CMK (cell line): ENCODE measurements around the gene DNAAF8.

Source experiments
- DNase-seq: peaks from one replicate; pipeline ENCODE4 v3.0.0-alpha.2; 2010; ENCODE audit warnings: low read depth

The DNAAF8 gene

GRCh38 chr16:4734063-4734729 is at the start of gene DNAAF8, which contains the start of gene ANKS3:
TSS of gene DNAAF8 (plus strand) at chr16:4734537. CDS start at chr16:4736515, 1,978 bp downstream.
TSS of gene ANKS3 (minus strand) at chr16:4734271. CDS start at chr16:4730149, 4,122 bp downstream.
- peak; percentile 80 for DNase-seq

GRCh38 chr16:4684763-4685162 is 49.6 kb upstream of the DNAAF8 start:
- DNase-seq = no peak

GRCh38 chr16:4685292-4685691 is 49.0 kb upstream of the DNAAF8 start:
- DNase-seq = no peak

GRCh38 chr16:4685776-4686496 is 48.4 kb upstream of the DNAAF8 start:
- DNase-seq = no peak

DNA sequence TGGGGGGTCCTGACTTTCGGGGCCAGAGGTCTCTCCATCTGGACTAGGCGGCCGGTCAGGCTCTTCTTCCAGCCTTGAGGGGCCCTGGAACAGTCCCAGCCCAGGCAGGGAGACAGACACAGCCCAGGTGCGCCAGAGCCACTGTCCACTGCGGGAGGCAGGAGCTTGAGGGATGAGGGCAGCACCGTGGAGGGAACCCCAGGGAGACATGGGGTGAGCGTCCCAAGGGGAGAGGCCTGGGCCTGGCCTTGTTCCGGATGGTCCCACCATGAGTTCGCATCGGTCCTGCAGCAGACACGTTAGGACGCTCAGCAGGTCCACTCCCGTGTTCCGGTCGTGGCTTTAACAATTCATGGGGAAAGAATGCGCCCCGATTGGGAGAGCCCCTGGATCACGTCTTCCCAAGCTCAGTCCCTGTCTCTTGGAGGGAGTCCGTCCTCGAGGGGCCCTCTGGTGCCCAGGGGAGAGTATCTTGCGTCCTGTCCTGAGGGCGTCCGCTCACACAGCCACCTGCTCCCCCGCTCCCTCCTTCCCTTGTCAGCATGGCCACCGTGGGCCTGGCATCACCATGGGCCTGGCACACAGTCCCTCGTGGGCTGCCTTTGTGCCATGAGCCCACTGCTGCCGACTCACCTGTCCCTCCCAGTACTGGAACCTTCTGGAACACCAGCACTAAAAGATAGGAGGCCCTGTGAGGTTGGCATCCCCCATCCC is 47.7 kb upstream of the DNAAF8 start:
- DNase-seq = no peak

- DNase-seq = no peak
Observed at GRCh38 chr16:4687416-4687815, 46.9 kb upstream of the DNAAF8 start.

DNA sequence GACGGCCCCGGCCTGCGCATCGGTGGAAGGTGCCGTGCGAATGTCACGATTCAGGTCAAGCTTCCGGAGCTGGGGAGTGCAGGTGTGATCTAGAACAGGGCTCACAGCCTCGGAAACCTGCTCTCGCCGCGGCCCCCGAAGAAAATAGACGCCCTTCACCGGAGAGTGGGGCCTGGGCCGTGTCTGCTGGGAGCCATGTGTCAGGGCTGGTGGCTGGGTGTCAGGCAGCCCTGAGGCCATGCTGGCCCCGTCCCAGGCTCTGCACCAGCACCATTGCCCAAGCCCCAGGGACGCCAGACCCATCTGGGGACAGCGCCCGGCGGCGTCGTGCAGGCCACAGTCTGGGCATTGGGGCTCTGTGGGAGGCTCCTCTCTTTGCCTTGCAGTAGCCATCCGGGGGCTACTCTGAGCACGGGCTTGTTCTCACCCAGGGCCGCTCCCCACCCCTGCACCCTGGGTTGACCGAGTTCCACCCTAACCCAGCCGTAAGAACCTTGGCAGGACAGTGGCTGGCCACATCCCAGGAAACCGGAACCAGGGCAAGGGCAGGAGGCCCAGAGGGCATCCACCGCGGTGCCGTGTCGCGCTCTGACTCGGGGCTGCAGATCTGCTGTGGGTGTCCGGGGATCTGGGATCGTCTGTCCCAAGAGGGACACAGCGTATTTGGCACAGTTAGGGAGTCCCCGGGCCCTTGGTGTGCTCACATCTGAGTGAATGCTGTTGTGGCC is 46.2 kb upstream of the DNAAF8 start:
- no peak for DNase-seq

- no peak for DNase-seq
Observed at GRCh38 chr16:4688674-4689045, 45.7 kb upstream of the DNAAF8 start.

- no peak for DNase-seq
Observed at GRCh38 chr16:4689091-4689671, 45.2 kb upstream of the DNAAF8 start.

DNA sequence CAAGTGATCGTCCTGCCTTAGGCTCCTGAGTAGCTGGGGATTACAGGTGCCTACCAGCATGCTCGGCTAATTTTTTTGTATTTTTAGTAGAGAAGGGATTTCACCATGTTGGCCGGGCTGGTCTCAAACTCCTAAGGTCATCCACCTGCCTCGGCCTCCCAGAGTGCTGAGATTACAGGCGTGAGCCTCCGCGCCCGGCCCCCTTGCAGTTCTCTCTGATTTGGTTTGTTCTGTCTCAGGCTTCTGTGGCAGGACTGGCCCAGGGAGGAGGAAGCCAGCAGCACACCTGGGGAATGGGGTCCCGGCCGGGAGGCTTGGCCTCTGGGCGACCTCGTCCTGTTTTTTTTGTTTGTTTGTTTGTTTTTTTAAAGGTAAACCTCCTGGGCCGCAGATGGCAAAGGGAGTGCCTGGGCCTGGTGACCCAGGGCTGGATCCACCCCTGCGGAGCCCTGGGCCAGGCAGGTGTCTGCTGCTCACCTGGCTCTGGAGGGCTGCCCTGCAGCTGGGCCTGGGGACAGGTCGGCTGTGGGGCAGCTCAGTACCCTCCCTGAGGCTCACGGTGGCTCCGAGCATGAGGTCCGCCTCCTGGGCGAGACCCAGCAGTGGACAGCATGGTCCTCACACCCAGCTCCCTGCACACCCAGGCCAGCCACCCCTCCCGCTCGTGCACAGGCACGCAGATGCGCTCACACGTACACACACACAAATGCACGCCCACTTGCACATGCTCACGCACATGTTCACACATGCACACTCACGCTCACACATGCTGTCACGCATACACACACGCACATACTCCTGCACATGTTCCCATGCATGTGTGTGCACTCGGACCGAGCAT is 44.3 kb upstream of the DNAAF8 start:
- DNase-seq = no peak

DNA sequence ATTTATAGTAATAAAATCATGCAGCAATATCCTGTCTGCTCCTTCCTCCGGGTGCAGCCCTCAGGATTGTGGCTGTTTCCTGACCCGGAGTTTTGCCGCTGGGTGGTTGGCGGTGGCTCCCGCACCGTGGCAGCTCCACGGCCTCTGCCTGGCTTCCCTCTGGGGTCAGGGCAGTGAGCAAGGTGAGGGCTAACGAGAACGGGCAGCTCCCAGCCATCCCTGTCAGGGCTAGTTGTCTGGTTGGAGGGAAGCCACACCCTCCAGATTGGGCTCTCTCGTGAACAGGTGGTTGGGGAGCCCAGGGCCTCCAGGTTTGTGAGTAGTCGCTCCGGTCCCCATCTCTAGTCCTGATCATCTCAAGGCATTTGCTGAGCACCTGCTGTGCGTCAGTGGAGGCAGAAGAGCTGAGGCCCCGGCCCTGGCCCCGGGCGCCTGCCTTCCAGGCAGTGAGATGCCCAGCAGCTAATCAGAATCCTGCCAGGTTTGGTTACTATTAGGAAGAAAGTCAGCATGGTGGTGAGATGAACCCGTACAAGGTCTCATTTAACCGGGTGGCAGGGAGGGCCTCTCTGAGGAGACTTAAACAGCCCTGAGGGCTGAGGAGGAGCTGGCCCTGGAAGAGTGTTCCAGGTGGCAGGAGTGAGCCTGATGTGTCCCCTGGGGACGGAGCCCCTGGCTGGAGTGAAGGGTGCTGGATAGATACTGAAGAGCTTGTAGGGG is 43.2 kb upstream of the DNAAF8 start:
- DNase-seq = no peak

- no peak for DNase-seq
Observed at GRCh38 chr16:4691666-4692412, 42.5 kb upstream of the DNAAF8 start.

DNA sequence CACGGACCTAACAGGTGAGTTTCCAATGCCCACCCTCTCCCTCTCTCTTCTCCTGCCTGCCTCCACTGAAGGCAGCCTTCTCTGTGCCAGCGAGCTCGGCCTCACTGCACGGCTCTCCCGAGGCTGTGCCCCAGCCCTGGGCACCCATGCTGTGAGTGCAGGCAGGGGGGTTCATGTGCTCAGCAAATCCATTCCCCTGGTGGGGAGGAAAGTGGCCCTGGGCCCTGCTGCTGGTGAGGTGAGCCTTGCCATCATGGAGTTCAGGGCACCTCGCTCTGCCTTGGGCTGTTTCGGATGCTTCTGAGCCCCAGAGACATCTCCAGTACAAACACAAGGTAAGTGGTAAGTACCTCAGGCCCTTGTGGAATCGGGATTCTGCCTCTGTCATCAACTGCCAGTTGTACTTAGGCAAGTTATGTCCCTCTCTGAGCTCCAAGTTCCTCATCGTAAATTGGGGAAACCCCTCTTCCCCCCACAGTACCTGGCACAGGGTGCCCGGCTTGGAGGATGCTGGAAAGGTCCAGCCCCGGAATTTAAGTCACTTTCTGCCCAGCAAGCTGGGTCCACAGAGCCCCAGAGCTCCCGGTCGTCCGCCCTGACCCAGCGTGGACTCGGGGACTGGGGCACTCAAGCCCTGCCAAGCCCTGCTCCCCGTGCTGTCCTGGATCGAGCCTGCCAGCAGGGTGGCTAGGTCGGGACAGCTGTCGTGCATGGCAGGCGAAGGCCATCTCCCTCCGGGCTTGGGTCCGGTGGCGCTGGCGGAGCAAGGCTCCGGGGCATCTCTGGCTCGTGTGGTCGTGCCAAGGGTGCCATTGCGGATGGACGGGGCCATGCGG is 41.7 kb upstream of the DNAAF8 start:
- DNase-seq = no peak

- peak; percentile 86 for DNase-seq
Observed at GRCh38 chr16:4693296-4693955, 40.9 kb upstream of the DNAAF8 start, which contains the start of gene NUDT16L1. TSS of gene NUDT16L1 (plus strand) at chr16:4693562. CDS start at chr16:4693727, 165 bp downstream.

DNA sequence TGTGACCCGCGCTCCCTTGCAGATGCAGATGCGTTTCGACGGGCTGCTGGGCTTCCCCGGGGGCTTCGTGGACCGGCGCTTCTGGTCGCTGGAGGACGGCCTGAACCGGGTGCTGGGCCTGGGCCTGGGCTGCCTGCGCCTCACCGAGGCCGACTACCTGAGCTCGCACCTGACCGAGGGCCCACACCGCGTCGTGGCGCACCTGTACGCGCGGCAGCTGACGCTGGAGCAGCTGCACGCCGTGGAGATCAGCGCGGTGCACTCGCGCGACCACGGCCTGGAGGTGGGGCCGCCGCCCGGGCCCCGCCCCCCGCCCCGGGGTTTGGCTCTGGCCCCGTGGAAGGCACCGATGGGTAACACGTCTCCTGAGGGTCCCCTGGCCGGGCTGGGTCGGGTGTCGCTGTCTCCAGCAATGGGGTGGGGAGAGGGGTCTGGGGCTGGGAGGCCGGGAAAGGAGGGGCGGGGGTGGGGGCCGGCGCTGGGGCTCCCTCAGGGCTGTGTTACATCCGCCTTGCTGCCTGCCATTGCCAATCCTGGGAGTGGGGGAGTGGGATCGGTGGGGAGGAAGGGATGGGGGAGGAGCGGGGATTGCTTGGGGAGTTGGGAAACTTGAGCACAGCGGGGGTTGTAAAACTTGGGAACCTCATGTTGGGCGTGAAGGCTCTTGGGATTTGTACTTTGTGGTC is 40.2 kb upstream of the DNAAF8 start:
- no peak for DNase-seq

GRCh38 chr16:4694642-4695451 is 39.5 kb upstream of the DNAAF8 start:
- DNase-seq = no peak
